ENCODE results near the gene HHATL.

The HHATL gene

GRCh38 chr3:42673082-42673481 is 29.5 kb downstream of the HHATL start:
- Histone ChIP-seq H2BK5ac (ENCODE audit: low read length) (no peak overlapping the region), H3K9ac (ENCODE audit: low read length) (no peak overlapping the region), H2BK15ac (replicated peaks; ENCODE audit: low read depth) (no peak overlapping the region), H3K56ac (ENCODE audit: low read length) (no peak overlapping the region), H3K36me3 (ENCODE audit: control insufficient read depth, insufficient read depth, low read length) (no peaks in the 10 kb centered on the region), H4K5ac (ENCODE audit: low read length) (no peak overlapping the region), H2BK120ac (ENCODE audit: low read depth, low read length) (no peak overlapping the region), H2AK5ac (ENCODE audit: low read length) (no peak overlapping the region), H3K79me2 (ENCODE audit: control insufficient read depth, insufficient read depth, low read length) (no peaks in the 10 kb centered on the region), H3K79me1 (ENCODE audit: low read length) (no peaks in the 10 kb centered on the region), H3K4me3 (ENCODE audit: low read length) (no peak overlapping the region), H3K23ac (ENCODE audit: low read length) (no peak overlapping the region), H3K27ac (ENCODE audit: low read depth, low read length) (no peak overlapping the region), H3K4me2 (ENCODE audit: low read length) (no peak overlapping the region), H3K27me3 (ENCODE audit: insufficient read depth, low read length, poor library complexity) (no peaks in the 10 kb centered on the region), H3K4ac (ENCODE audit: low read depth, low read length) (no peak overlapping the region), H3K4me1 (ENCODE audit: control insufficient read depth, low read depth, low read length) (no peaks in the 10 kb centered on the region), H4K8ac (ENCODE audit: low read depth, low read length) (no peak overlapping the region), H3K18ac (ENCODE audit: low read length) (no peak overlapping the region)
- no peak for DNase-seq

GRCh38 chr3:42672515-42672914 is 30.1 kb downstream of the HHATL start:
- Histone ChIP-seq H2AK5ac (ENCODE audit: low read length) (no peak overlapping the region), H2BK15ac (replicated peaks; ENCODE audit: low read depth) (no peak overlapping the region), H3K79me2 (ENCODE audit: control insufficient read depth, insufficient read depth, low read length) (no peaks in the 10 kb centered on the region), H3K4me3 (ENCODE audit: low read length) (no peak overlapping the region), H3K56ac (ENCODE audit: low read length) (no peak overlapping the region), H3K27ac (ENCODE audit: low read depth, low read length) (no peak overlapping the region), H3K4me2 (ENCODE audit: low read length) (no peak overlapping the region), H3K36me3 (ENCODE audit: control insufficient read depth, insufficient read depth, low read length) (no peaks in the 10 kb centered on the region), H3K18ac (ENCODE audit: low read length) (no peak overlapping the region), H3K4ac (ENCODE audit: low read depth, low read length) (no peak overlapping the region), H4K5ac (ENCODE audit: low read length) (no peak overlapping the region), H3K4me1 (ENCODE audit: control insufficient read depth, low read depth, low read length) (no peaks in the 10 kb centered on the region), H2BK120ac (ENCODE audit: low read depth, low read length) (no peak overlapping the region), H3K9ac (ENCODE audit: low read length) (no peak overlapping the region), H3K79me1 (ENCODE audit: low read length) (no peaks in the 10 kb centered on the region), H4K8ac (ENCODE audit: low read depth, low read length) (no peak overlapping the region), H3K23ac (ENCODE audit: low read length) (no peak overlapping the region), H3K27me3 (ENCODE audit: insufficient read depth, low read length, poor library complexity) (no peaks in the 10 kb centered on the region), H2BK5ac (ENCODE audit: low read length) (no peak overlapping the region)
- DNase-seq, result no peak
- WGBS (ENCODE audit: extremely low coverage, insufficient coverage, low lambda C conversion rate), result no CpG with 5 or more reads among the region's 1 CpG

- Histone ChIP-seq H3K23ac (ENCODE audit: low read length) (no peak overlapping the region), H3K79me2 (ENCODE audit: control insufficient read depth, insufficient read depth, low read length) (no peaks in the 10 kb centered on the region), H2BK5ac (ENCODE audit: low read length) (no peak overlapping the region), H3K4me2 (ENCODE audit: low read length) (no peak overlapping the region), H3K56ac (ENCODE audit: low read length) (no peak overlapping the region), H3K4ac (ENCODE audit: low read depth, low read length) (no peak overlapping the region), H3K18ac (ENCODE audit: low read length) (no peak overlapping the region), H3K27me3 (ENCODE audit: insufficient read depth, low read length, poor library complexity) (no peaks in the 10 kb centered on the region), H2BK120ac (ENCODE audit: low read depth, low read length) (no peak overlapping the region), H4K5ac (ENCODE audit: low read length) (no peak overlapping the region), H2AK5ac (ENCODE audit: low read length) (no peak overlapping the region), H3K36me3 (ENCODE audit: control insufficient read depth, insufficient read depth, low read length) (no peaks in the 10 kb centered on the region), H4K8ac (ENCODE audit: low read depth, low read length) (no peak overlapping the region), H3K79me1 (ENCODE audit: low read length) (no peaks in the 10 kb centered on the region), H3K4me1 (ENCODE audit: control insufficient read depth, low read depth, low read length) (no peaks in the 10 kb centered on the region), H3K27ac (ENCODE audit: low read depth, low read length) (no peak overlapping the region), H3K9ac (ENCODE audit: low read length) (no peak overlapping the region), H2BK15ac (replicated peaks; ENCODE audit: low read depth) (no peak overlapping the region), H3K4me3 (ENCODE audit: low read length) (no peak overlapping the region)
- DNase-seq, result no peak
- no CpG with 5 or more reads among the region's 1 CpG for WGBS (ENCODE audit: extremely low coverage, insufficient coverage, low lambda C conversion rate)
These were observed 31.9 kb downstream of the HHATL start for GRCh38 chr3:42670670-42671069.

GRCh38 chr3:42670051-42670576 is 32.5 kb downstream of the HHATL start:
- H3K27me3 ChIP-seq (ENCODE audit: insufficient read depth, low read length, poor library complexity), result no peaks in the 10 kb centered on the region
- no peak overlapping the region for H3K18ac ChIP-seq (ENCODE audit: low read length)

GRCh38 chr3:42668793-42669217 is 33.8 kb downstream of the HHATL start:
- Histone ChIP-seq H2BK15ac (replicated peaks; ENCODE audit: low read depth) (no peak overlapping the region), H3K27ac (ENCODE audit: low read depth, low read length) (no peak overlapping the region), H2AK5ac (ENCODE audit: low read length) (no peak overlapping the region), H3K4me2 (ENCODE audit: low read length) (no peak overlapping the region), H3K4me1 (ENCODE audit: control insufficient read depth, low read depth, low read length) (no peaks in the 10 kb centered on the region), H3K9ac (ENCODE audit: low read length) (no peak overlapping the region), H4K5ac (ENCODE audit: low read length) (no peak overlapping the region), H2BK5ac (ENCODE audit: low read length) (no peak overlapping the region), H3K36me3 (ENCODE audit: control insufficient read depth, insufficient read depth, low read length) (no peaks in the 10 kb centered on the region), H2BK120ac (ENCODE audit: low read depth, low read length) (no peak overlapping the region), H3K23ac (ENCODE audit: low read length) (no peak overlapping the region), H3K4ac (ENCODE audit: low read depth, low read length) (no peak overlapping the region), H3K79me2 (ENCODE audit: control insufficient read depth, insufficient read depth, low read length) (no peaks in the 10 kb centered on the region), H3K79me1 (ENCODE audit: low read length) (no peaks in the 10 kb centered on the region), H3K27me3 (ENCODE audit: insufficient read depth, low read length, poor library complexity) (no peaks in the 10 kb centered on the region), H4K8ac (ENCODE audit: low read depth, low read length) (no peak overlapping the region), H3K4me3 (ENCODE audit: low read length) (no peak overlapping the region), H3K18ac (ENCODE audit: low read length) (no peak overlapping the region), H3K56ac (ENCODE audit: low read length) (no peak overlapping the region)
- no peak for DNase-seq
- WGBS (ENCODE audit: extremely low coverage, insufficient coverage, low lambda C conversion rate), result no CpG with 5 or more reads among the region's 4 CpGs

More at GRCh38 chr3:42670051-42670576, 32.5 kb downstream of the HHATL start:
- Histone ChIP-seq H3K9ac (ENCODE audit: low read length) (no peak overlapping the region), H3K4me3 (ENCODE audit: low read length) (no peak overlapping the region), H3K4me1 (ENCODE audit: control insufficient read depth, low read depth, low read length) (no peaks in the 10 kb centered on the region), H4K8ac (ENCODE audit: low read depth, low read length) (no peak overlapping the region), H2AK5ac (ENCODE audit: low read length) (no peak overlapping the region), H2BK15ac (replicated peaks; ENCODE audit: low read depth) (no peak overlapping the region), H2BK120ac (ENCODE audit: low read depth, low read length) (no peak overlapping the region), H3K36me3 (ENCODE audit: control insufficient read depth, insufficient read depth, low read length) (no peaks in the 10 kb centered on the region), H3K23ac (ENCODE audit: low read length) (no peak overlapping the region), H3K79me2 (ENCODE audit: control insufficient read depth, insufficient read depth, low read length) (no peaks in the 10 kb centered on the region), H4K5ac (ENCODE audit: low read length) (no peak overlapping the region), H3K4ac (ENCODE audit: low read depth, low read length) (no peak overlapping the region), H3K27ac (ENCODE audit: low read depth, low read length) (no peak overlapping the region), H3K56ac (ENCODE audit: low read length) (no peak overlapping the region), H2BK5ac (ENCODE audit: low read length) (no peak overlapping the region), H3K79me1 (ENCODE audit: low read length) (no peaks in the 10 kb centered on the region), H3K4me2 (ENCODE audit: low read length) (no peak overlapping the region)
- no peak for DNase-seq
- no CpG with 5 or more reads among the region's 7 CpGs for WGBS (ENCODE audit: extremely low coverage, insufficient coverage, low lambda C conversion rate)

GRCh38 chr3:42668413-42668760 is 34.2 kb downstream of the HHATL start:
- H2BK15ac ChIP-seq (replicated peaks; ENCODE audit: low read depth), result no peak overlapping the region
- H3K79me1 ChIP-seq (ENCODE audit: low read length), result no peaks in the 10 kb centered on the region
- no peak overlapping the region for H3K4ac ChIP-seq (ENCODE audit: low read depth, low read length)
- H3K4me2 ChIP-seq (ENCODE audit: low read length), result no peak overlapping the region
- no peak overlapping the region for H4K8ac ChIP-seq (ENCODE audit: low read depth, low read length)
- no peak overlapping the region for H3K4me3 ChIP-seq (ENCODE audit: low read length)
- no peak overlapping the region for H3K18ac ChIP-seq (ENCODE audit: low read length)
- no peaks in the 10 kb centered on the region for H3K79me2 ChIP-seq (ENCODE audit: control insufficient read depth, insufficient read depth, low read length)
- WGBS (ENCODE audit: extremely low coverage, insufficient coverage, low lambda C conversion rate), result no CpG with 5 or more reads among the region's 2 CpGs
- H3K9ac ChIP-seq (ENCODE audit: low read length), result no peak overlapping the region
- no peak overlapping the region for H2BK120ac ChIP-seq (ENCODE audit: low read depth, low read length)
- no peak overlapping the region for H3K23ac ChIP-seq (ENCODE audit: low read length)
- H3K27me3 ChIP-seq (ENCODE audit: insufficient read depth, low read length, poor library complexity), result no peaks in the 10 kb centered on the region
- H2BK5ac ChIP-seq (ENCODE audit: low read length), result no peak overlapping the region
- no peak overlapping the region for H3K27ac ChIP-seq (ENCODE audit: low read depth, low read length)
- H3K36me3 ChIP-seq (ENCODE audit: control insufficient read depth, insufficient read depth, low read length), result no peaks in the 10 kb centered on the region
- no peak overlapping the region for H3K56ac ChIP-seq (ENCODE audit: low read length)
- H3K4me1 ChIP-seq (ENCODE audit: control insufficient read depth, low read depth, low read length), result no peaks in the 10 kb centered on the region
- DNase-seq, result no peak
- H4K5ac ChIP-seq (ENCODE audit: low read length), result no peak overlapping the region
- no peak overlapping the region for H2AK5ac ChIP-seq (ENCODE audit: low read length)
